ENCODE measurements around the gene CCNQ.

CCNQ gene

GRCh38 chrX:153587342-153587741 lies 11.6 kb downstream of the CCNQ start:
- Histone ChIP-seq H3K4me1 (ENCODE audit: control insufficient read depth, insufficient read depth, low read length) (no peaks in the 10 kb centered on the region), H3K27ac (ENCODE audit: extremely low read depth, low read depth, low read length) (no peak overlapping the region), H3K36me3 (ENCODE audit: control insufficient read depth in 2 of 2, insufficient read depth in 1 of 2, low read length in 2 of 2) (peaks cover 9 to 51% of the 10 kb centered on the region in 2 experiments; a peak in 2 of 3 replicates), H3K9me3 (ENCODE audit: control insufficient read depth, insufficient read depth, low read depth, low read length) (no peaks in the 10 kb centered on the region), H3K4me3 (ENCODE audit: low read depth, low read length) (no peak overlapping the region)
- TF ChIP-seq ZSCAN16 (tag by site-specific recombination; IDR thresholded peaks at IDR 0.05) = no peak
- POLR2A ChIA-PET = no interaction called here
- CTCF ChIA-PET = no interaction called here

GRCh38 chrX:153585827-153586226 lies 13.1 kb downstream of the CCNQ start:
- no peak overlapping the region for H3K4me3 ChIP-seq (ENCODE audit: low read depth, low read length)
- no peaks in the 10 kb centered on the region for H3K4me1 ChIP-seq (ENCODE audit: control insufficient read depth, insufficient read depth, low read length)
- POLR2A ChIA-PET = no interaction called here
- H3K27ac ChIP-seq (ENCODE audit: extremely low read depth, low read depth, low read length) = no peak overlapping the region
- CTCF ChIA-PET = no interaction called here
- TF ChIP-seq MZF1 (tag by site-specific recombination; IDR thresholded peaks at IDR 0.05; ENCODE audit: borderline replicate concordance) = no peak
- TF ChIP-seq KLF9 (tag by site-specific recombination; IDR thresholded peaks at IDR 0.05; ENCODE audit: low read depth) = no peak
- no peak for TF ChIP-seq GLIS2 (tag by site-specific recombination; IDR thresholded peaks at IDR 0.05)
- TF ChIP-seq ZNF341 (tag by site-specific recombination; IDR thresholded peaks at IDR 0.05; ENCODE audit: low read depth) = no peak
- TF ChIP-seq ZNF211 (tag by site-specific recombination; IDR thresholded peaks at IDR 0.05; ENCODE audit: low read depth) = no peak
- TF ChIP-seq, protein P1, sequence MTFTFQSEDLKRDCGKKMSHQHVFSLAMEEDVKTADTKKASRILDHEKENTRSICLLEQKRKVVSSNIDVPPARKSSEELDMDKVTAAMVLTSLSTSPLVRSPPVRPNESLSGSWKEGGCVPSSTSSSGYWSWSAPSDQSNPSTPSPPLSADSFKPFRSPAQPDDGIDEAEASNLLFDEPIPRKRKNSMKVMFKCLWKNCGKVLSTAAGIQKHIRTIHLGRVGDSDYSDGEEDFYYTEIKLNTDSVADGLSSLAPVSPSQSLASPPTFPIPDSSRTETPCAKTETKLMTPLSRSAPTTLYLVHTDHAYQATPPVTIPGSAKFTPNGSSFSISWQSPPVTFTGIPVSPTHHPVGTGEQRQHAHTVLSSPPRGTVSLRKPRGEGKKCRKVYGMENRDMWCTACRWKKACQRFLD (tag by site-specific recombination; IDR thresholded peaks at IDR 0.05) = no peak
- no peak for TF ChIP-seq TCF7L2 (IDR thresholded peaks at IDR 0.05; ENCODE audit: borderline replicate concordance, low read depth, low read length)
- TF ChIP-seq ZNF175 (tag by site-specific recombination; IDR thresholded peaks at IDR 0.05) = no peak
- no peak for TF ChIP-seq ZNF585B (tag by site-specific recombination; IDR thresholded peaks at IDR 0.05)
- TF ChIP-seq ZXDB (tag by site-specific recombination; IDR thresholded peaks at IDR 0.05) = no peak
- no peak for TF ChIP-seq YY1 (tag by site-specific recombination; IDR thresholded peaks at IDR 0.05)
- no peak for TF ChIP-seq ZNF843 (tag by site-specific recombination; IDR thresholded peaks at IDR 0.05)
- peaks cover 9 to 35% of the 10 kb centered on the region in 2 experiments; a peak in 2 of 3 replicates for H3K36me3 ChIP-seq (ENCODE audit: control insufficient read depth in 2 of 2, insufficient read depth in 1 of 2, low read length in 2 of 2)
- H3K9me3 ChIP-seq (ENCODE audit: control insufficient read depth, insufficient read depth, low read depth, low read length) = no peaks in the 10 kb centered on the region

DNA sequence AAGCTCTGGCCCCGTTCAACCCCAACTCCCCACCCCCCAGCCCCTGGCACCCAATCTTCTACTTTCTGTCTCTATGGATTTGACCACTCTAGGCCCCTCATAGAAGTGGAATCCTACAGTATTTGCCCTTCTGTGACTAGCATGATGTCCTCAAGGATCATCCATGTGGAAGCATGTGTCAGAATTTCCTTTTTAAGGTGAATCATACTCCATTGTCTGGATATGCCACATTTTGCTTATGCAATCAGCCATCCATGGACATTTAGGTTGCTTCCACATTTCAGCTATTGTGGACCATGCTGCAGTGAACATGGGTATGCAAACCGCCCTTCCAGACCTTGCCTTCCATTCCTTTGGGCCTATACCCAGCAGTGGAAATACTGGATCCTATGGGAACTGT lies 15.5 kb downstream of the CCNQ start:
- H3K9me3 ChIP-seq (ENCODE audit: control insufficient read depth, insufficient read depth, low read depth, low read length) = no peaks in the 10 kb centered on the region
- no peak overlapping the region for H3K4me3 ChIP-seq (ENCODE audit: low read depth, low read length)
- H3K27ac ChIP-seq (ENCODE audit: extremely low read depth, low read depth, low read length) = no peak overlapping the region
- H3K4me1 ChIP-seq (ENCODE audit: control insufficient read depth, insufficient read depth, low read length) = no peaks in the 10 kb centered on the region
- TF ChIP-seq KLF16 (tag by site-specific recombination; IDR thresholded peaks at IDR 0.05) (no peak), ZNF555 (tag by site-specific recombination; conservative IDR thresholded peaks at IDR 0.05) (no peak), YY2 (tag by site-specific recombination; IDR thresholded peaks at IDR 0.05) (no peak), ZFHX2 (tag by site-specific recombination; conservative IDR thresholded peaks at IDR 0.05) (no peak), ZBTB48 (tag by site-specific recombination; IDR thresholded peaks at IDR 0.05) (no peak), ZNF529 (tag by site-specific recombination; IDR thresholded peaks at IDR 0.05; ENCODE audit: insufficient replicate concordance) (no peak), GLIS1 (tag by site-specific recombination; IDR thresholded peaks at IDR 0.05) (no peak), ZSCAN30 (tag by site-specific recombination; IDR thresholded peaks at IDR 0.05) (no peak), KLF7 (tag by site-specific recombination; IDR thresholded peaks at IDR 0.05; ENCODE audit: borderline replicate concordance) (no peak), ZNF248 (tag by site-specific recombination; IDR thresholded peaks at IDR 0.05) (no peak)
- POLR2A ChIA-PET = no interaction called here
- CTCF ChIA-PET = no interaction called here
- peaks cover 9 to 20% of the 10 kb centered on the region in 2 experiments; a peak in 2 of 3 replicates for H3K36me3 ChIP-seq (ENCODE audit: control insufficient read depth in 2 of 2, insufficient read depth in 1 of 2, low read length in 2 of 2)
